ENCODE measurements around the gene IDH3B. TPM values are rescaled to one million over a fixed set of nuclear protein-coding genes. Genes with fewer than 3 reads are reported as not detected.

Gene IDH3B
- total and polyA plus RNA-seq, 2 of the 13 experiments (the other 11 are each of a cell fraction or from before 2014, with no cell fraction given), result 215 to 254 TPM

DNA sequence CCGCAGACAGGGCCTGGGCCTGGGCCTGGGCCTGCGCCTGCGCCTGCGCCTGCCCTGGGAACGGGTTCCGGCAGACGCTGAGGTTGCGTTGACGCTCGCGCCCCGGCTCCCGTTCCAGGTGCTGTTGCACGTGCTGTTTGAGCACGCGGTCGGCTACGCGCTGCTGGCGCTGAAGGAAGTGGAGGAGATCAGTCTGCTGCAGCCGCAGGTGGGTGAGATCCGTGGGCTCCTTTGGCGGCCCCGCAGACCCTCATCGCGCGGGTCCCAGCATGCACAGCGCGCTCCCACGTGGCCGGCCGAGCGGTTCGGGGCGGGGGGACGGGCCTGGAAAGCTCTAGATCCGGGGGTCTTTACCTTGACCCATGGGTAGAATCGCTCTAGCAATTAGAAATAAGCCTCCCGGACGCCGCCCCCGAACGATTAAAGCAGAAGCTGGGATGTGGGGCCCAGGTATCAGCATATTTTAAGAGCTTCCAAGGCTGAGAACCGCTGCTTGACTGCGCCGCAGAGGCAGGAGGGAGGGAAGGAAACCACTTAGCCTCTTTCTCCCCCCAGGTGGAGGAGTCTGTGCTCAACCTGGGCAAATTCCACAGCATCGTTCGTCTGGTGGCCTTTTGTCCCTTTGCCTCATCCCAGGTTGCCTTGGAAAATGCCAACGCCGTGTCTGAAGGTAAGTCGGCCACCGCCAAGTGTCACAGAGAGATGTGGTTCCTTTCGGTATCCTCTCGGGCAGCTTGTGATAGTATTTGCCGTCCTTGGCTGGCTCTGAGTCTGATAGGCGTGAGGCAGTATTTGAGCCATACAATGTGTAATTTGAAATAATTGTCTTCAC lies 11.1 kb downstream of the IDH3B start (continued):
- TF ChIP-seq, protein P1, sequence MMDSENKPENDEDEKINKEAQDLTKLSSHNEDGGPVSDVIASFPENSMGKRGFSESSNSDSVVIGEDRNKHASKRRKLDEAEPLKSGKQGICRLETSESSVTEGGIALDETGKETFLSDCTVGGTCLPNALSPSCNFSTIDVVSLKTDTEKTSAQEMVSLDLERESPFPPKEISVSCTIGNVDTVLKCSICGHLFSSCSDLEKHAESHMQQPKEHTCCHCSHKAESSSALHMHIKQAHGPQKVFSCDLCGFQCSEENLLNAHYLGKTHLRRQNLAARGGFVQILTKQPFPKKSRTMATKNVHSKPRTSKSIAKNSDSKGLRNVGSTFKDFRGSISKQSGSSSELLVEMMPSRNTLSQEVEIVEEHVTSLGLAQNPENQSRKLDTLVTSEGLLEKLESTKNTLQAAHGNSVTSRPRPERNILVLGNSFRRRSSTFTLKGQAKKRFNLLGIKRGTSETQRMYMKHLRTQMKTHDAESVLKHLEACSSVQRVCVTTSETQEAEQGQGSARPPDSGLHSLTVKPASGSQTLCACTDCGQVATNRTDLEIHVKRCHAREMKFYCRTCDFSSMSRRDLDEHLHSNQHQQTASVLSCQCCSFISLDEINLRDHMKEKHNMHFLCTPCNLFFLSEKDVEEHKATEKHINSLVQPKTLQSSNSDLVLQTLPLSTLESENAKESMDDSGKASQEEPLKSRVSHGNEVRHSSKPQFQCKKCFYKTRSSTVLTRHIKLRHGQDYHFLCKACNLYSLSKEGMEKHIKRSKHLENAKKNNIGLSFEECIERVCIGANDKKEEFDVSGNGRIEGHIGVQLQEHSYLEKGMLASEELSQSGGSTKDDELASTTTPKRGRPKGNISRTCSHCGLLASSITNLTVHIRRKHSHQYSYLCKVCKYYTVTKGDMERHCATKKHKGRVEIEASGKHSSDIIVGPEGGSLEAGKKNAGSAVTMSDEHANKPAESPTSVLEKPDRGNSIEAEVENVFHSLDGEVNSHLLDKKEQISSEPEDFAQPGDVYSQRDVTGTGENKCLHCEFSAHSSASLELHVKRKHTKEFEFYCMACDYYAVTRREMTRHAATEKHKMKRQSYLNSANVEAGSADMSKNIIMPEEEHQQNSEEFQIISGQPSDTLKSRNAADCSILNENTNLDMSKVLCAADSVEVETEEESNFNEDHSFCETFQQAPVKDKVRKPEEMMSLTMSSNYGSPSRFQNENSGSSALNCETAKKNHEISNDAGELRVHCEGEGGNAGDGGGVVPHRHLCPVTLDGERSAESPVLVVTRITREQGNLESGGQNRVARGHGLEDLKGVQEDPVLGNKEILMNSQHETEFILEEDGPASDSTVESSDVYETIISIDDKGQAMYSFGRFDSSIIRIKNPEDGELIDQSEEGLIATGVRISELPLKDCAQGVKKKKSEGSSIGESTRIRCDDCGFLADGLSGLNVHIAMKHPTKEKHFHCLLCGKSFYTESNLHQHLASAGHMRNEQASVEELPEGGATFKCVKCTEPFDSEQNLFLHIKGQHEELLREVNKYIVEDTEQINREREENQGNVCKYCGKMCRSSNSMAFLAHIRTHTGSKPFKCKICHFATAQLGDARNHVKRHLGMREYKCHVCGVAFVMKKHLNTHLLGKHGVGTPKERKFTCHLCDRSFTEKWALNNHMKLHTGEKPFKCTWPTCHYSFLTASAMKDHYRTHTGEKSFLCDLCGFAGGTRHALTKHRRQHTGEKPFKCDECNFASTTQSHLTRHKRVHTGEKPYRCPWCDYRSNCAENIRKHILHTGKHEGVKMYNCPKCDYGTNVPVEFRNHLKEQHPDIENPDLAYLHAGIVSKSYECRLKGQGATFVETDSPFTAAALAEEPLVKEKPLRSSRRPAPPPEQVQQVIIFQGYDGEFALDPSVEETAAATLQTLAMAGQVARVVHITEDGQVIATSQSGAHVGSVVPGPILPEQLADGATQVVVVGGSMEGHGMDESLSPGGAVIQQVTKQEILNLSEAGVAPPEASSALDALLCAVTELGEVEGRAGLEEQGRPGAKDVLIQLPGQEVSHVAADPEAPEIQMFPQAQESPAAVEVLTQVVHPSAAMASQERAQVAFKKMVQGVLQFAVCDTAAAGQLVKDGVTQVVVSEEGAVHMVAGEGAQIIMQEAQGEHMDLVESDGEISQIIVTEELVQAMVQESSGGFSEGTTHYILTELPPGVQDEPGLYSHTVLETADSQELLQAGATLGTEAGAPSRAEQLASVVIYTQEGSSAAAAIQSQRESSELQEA (CRISPR knock-in tag; IDR thresholded peaks at IDR 0.05; ENCODE audit: not compliant biosample characterization), result peak; percentile 80
- TF ChIP-seq MYNN (CRISPR knock-in tag; IDR thresholded peaks at IDR 0.05; ENCODE audit: low read depth), result no peak; the same call in 1 of the 2 replicates
- peak; percentile 44; the same call in 1 of the 2 replicates for TF ChIP-seq PITX1 (CRISPR knock-in tag; IDR thresholded peaks at IDR 0.05)
- no peak; the same call in 1 of the 2 replicates for TF ChIP-seq ZFP90 (CRISPR knock-in tag; IDR thresholded peaks at IDR 0.05; ENCODE audit: borderline replicate concordance)
- TF ChIP-seq KMT2B (CRISPR knock-in tag; IDR thresholded peaks at IDR 0.05), result no peak; the same call in 1 of the 2 replicates
- TF ChIP-seq ZNF816 (CRISPR knock-in tag; IDR thresholded peaks at IDR 0.05; ENCODE audit: borderline replicate concordance), result peak; percentile 99
- peak; percentile 75 for TF ChIP-seq GATAD1 (CRISPR knock-in tag; IDR thresholded peaks at IDR 0.05)
- TF ChIP-seq, protein P2, sequence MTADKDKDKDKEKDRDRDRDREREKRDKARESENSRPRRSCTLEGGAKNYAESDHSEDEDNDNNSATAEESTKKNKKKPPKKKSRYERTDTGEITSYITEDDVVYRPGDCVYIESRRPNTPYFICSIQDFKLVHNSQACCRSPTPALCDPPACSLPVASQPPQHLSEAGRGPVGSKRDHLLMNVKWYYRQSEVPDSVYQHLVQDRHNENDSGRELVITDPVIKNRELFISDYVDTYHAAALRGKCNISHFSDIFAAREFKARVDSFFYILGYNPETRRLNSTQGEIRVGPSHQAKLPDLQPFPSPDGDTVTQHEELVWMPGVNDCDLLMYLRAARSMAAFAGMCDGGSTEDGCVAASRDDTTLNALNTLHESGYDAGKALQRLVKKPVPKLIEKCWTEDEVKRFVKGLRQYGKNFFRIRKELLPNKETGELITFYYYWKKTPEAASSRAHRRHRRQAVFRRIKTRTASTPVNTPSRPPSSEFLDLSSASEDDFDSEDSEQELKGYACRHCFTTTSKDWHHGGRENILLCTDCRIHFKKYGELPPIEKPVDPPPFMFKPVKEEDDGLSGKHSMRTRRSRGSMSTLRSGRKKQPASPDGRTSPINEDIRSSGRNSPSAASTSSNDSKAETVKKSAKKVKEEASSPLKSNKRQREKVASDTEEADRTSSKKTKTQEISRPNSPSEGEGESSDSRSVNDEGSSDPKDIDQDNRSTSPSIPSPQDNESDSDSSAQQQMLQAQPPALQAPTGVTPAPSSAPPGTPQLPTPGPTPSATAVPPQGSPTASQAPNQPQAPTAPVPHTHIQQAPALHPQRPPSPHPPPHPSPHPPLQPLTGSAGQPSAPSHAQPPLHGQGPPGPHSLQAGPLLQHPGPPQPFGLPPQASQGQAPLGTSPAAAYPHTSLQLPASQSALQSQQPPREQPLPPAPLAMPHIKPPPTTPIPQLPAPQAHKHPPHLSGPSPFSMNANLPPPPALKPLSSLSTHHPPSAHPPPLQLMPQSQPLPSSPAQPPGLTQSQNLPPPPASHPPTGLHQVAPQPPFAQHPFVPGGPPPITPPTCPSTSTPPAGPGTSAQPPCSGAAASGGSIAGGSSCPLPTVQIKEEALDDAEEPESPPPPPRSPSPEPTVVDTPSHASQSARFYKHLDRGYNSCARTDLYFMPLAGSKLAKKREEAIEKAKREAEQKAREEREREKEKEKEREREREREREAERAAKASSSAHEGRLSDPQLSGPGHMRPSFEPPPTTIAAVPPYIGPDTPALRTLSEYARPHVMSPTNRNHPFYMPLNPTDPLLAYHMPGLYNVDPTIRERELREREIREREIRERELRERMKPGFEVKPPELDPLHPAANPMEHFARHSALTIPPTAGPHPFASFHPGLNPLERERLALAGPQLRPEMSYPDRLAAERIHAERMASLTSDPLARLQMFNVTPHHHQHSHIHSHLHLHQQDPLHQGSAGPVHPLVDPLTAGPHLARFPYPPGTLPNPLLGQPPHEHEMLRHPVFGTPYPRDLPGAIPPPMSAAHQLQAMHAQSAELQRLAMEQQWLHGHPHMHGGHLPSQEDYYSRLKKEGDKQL (CRISPR knock-in tag; IDR thresholded peaks at IDR 0.05; ENCODE audit: low read depth), result no peak
- TF ChIP-seq POLR2A (IDR thresholded peaks at IDR 0.05; ENCODE audit: insufficient read depth in 1 of 2, low read depth in 2 of 2, low read length in 2 of 2), result peak; percentile 25 to 44; a peak in 2 of 4 replicates
- TF ChIP-seq, protein P3, sequence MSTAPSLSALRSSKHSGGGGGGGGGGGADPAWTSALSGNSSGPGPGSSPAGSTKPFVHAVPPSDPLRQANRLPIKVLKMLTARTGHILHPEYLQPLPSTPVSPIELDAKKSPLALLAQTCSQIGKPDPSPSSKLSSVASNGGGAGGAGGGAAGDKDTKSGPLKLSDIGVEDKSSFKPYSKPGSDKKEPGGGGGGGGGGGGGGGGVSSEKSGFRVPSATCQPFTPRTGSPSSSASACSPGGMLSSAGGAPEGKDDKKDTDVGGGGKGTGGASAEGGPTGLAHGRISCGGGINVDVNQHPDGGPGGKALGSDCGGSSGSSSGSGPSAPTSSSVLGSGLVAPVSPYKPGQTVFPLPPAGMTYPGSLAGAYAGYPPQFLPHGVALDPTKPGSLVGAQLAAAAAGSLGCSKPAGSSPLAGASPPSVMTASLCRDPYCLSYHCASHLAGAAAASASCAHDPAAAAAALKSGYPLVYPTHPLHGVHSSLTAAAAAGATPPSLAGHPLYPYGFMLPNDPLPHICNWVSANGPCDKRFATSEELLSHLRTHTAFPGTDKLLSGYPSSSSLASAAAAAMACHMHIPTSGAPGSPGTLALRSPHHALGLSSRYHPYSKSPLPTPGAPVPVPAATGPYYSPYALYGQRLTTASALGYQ (CRISPR knock-in tag; IDR thresholded peaks at IDR 0.05), result no peak
- peak; percentile 83; the same call in 1 of the 2 replicates for TF ChIP-seq SNRNP70 (IDR thresholded peaks at IDR 0.05; ENCODE audit: low read depth, low read length)

Measured in HepG2 (cell line).